A549 treated with CpdA at 1 μM for 4 hours (cell line): ENCODE measurements around the gene SYMPK. TPM values are rescaled to one million over a fixed set of nuclear protein-coding genes. Genes with fewer than 3 reads are reported as not detected.

Experiments
- total RNA-seq: library from RNA; stranded (reverse); fragments of 200-300 nt; extraction: Qiagen RNA extraction; gene quantifications from 5 replicates; pipeline ENCODE4 v1.2.3, GENCODE V29; 2022; ENCODE audit warnings: low read depth

Gene SYMPK
- 59.7 to 84.4 TPM (median 77.3 TPM) in 5 replicates for total RNA-seq

GRCh38 chr19:45862564-45863334, at the start of gene SYMPK:
TSS of gene SYMPK (minus strand) at chr19:45863147. CDS start at chr19:45854495, 8,652 bp downstream.

GRCh38 chr19:45901912-45902650, 39.1 kb upstream of the SYMPK start, which contains the start of gene MYPOP:
TSS of gene MYPOP (minus strand) at chr19:45902613. CDS start at chr19:45901773, 840 bp downstream.

GRCh38 chr19:45885556-45886426, 22.8 kb upstream of the SYMPK start, which contains the start of gene IRF2BP1:
TSS of gene IRF2BP1 (minus strand) at chr19:45886141. CDS start at chr19:45885774, 367 bp downstream.

GRCh38 chr19:45863840-45864628, 1.1 kb upstream of the SYMPK start, which contains the start of gene FOXA3:
TSS of gene FOXA3 (plus strand) at chr19:45864326. CDS start at chr19:45864457, 131 bp downstream.

GRCh38 chr19:45814851-45815480, 48.0 kb downstream of the SYMPK start, which contains the start of gene RSPH6A:
TSS of gene RSPH6A (minus strand) at chr19:45815308. CDS start at chr19:45815176, 132 bp downstream.

GRCh38 chr19:45792470-45793177, 70.3 kb downstream of the SYMPK start, which contains the start of gene DMWD:
TSS of gene DMWD (minus strand) at chr19:45792845. CDS start at chr19:45792756, 89 bp downstream.

GRCh38 chr19:45782162-45782691, 80.7 kb downstream of the SYMPK start, which contains the start of gene DMPK:
TSS of gene DMPK (minus strand) at chr19:45782490. CDS start at chr19:45782352, 138 bp downstream.

GRCh38 chr19:45768984-45769782, 93.8 kb downstream of the SYMPK start, which contains the start of gene SIX5:
TSS of gene SIX5 (minus strand) at chr19:45769252. CDS start at chr19:45768844, 408 bp downstream.

Other genes starting within 250 kb of the SYMPK start
- 22.4 to 30.1 TPM (median 25.4 TPM) in 5 replicates for gene EML2, start 223.8 kb downstream of the SYMPK start, total RNA-seq
- 2.1 to 4.7 TPM (median 2.5 TPM) in 5 replicates for gene GIPR, start 194.9 kb downstream of the SYMPK start, total RNA-seq
- gene SNRPD2, start 171.2 kb downstream of the SYMPK start, total RNA-seq = 757 to 952 TPM (median 803 TPM) in 5 replicates
- 7.9 to 10.8 TPM (median 9.8 TPM) in 5 replicates for gene QPCTL, start 170.5 kb downstream of the SYMPK start, total RNA-seq
- gene FBXO46, start 132.3 kb downstream of the SYMPK start, total RNA-seq = 8.9 to 11.1 TPM (median 10.6 TPM) in 5 replicates
- gene MEIOSIN, start 129.7 kb downstream of the SYMPK start, total RNA-seq = 0.05 to 0.16 TPM (median 0.06 TPM) in 4 of 5 replicates, not detected in the other
- 19.5 to 36.8 TPM (median 31.1 TPM) in 5 replicates for gene SIX5, start 93.9 kb downstream of the SYMPK start, total RNA-seq
- 36.9 to 58.2 TPM (median 54.8 TPM) in 5 replicates for gene DMPK, start 80.7 kb downstream of the SYMPK start, total RNA-seq
- gene DMWD, start 70.3 kb downstream of the SYMPK start, total RNA-seq = 23.6 to 40.1 TPM (median 35.8 TPM) in 5 replicates
- gene RSPH6A, start 47.8 kb downstream of the SYMPK start, total RNA-seq = 0.03 TPM in 1 of 5 replicates, not detected in the others
- 0.76 to 1.2 TPM (median 0.94 TPM) in 5 replicates for gene FOXA3, start 1.2 kb upstream of the SYMPK start, total RNA-seq
- gene IRF2BP1, start 23.0 kb upstream of the SYMPK start, total RNA-seq = 21.0 to 39.5 TPM (median 37.8 TPM) in 5 replicates
- 6.5 to 12.1 TPM (median 10.7 TPM) in 5 replicates for gene MYPOP, start 39.5 kb upstream of the SYMPK start, total RNA-seq
- gene NANOS2, start 51.6 kb upstream of the SYMPK start, total RNA-seq = not detected in 5 replicates
- 0.08 to 0.20 TPM (median 0.11 TPM) in 5 replicates for gene NOVA2, start 110.7 kb upstream of the SYMPK start, total RNA-seq
- 2.9 to 6.1 TPM (median 4.5 TPM) in 5 replicates for gene CCDC61, start 132.3 kb upstream of the SYMPK start, total RNA-seq
- not detected in 5 replicates for gene PGLYRP1, start 159.9 kb upstream of the SYMPK start, total RNA-seq
- gene IGFL4, start 177.9 kb upstream of the SYMPK start, total RNA-seq = 0.37 to 0.74 TPM (median 0.51 TPM) in 5 replicates